Activated CD8-positive, alpha-beta memory T cell treated with anti-CD3 and anti-CD28 coated beads for 24 hours (primary cell): ENCODE measurements around the gene SLC18A2.
"Not testable (repeated sequence)": the region's sequence is repeated elsewhere in the genome, so short reads cannot be mapped to it uniquely, and the experiment has no call there.

Source experiments
- DNase-seq: peaks from one replicate; pipeline ENCODE4 v3.0.0-alpha.2; 2020

The SLC18A2 gene

DNA sequence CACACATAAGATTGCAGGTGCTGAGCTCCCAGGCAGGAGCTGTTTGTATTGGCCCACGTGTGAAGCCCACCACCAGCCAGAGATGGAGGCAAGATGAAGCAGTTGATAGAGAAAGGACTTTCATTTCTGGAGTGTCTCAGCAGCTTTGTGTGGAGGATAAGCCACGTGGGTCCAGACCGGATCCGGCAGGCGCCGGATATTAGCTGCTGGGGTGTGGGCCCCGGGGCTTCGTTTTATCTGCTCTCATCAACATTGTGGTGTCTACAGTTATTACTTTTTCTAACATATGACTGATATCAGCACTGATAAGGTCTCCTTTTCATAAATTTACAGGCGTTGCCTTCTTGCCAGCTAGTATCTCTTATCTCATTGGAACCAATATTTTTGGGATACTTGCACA is 25.5 kb downstream of the SLC18A2 start:
- DNase-seq, result no peak

- no peak for DNase-seq
These were observed 25.9 kb downstream of the SLC18A2 start for GRCh38 chr10:117266812-117267211.

DNA sequence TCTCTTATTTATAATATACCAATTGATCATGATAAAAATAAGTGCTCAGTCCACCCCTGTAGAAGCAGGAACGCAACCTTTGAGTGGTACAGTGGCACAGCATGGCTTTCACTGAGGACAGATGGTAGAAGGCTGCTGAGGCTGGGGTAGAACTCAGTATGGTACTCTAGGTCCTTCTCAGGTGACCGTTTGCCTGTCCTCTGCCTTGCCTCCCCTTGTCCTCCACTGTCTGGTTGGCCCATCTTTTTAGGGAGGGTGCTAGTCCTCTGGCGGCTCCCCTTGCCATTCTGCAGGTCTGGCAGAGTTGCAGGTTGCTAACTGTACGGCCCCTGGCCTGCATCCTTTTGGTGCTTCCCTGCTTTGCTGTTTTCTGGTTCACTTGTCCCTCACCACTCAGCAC is 27.3 kb downstream of the SLC18A2 start:
- no peak for DNase-seq

- no peak for DNase-seq
These were observed 28.0 kb downstream of the SLC18A2 start for GRCh38 chr10:117268907-117269306.

GRCh38 chr10:117271427-117271826 is 30.5 kb downstream of the SLC18A2 start:
- no peak for DNase-seq

DNA sequence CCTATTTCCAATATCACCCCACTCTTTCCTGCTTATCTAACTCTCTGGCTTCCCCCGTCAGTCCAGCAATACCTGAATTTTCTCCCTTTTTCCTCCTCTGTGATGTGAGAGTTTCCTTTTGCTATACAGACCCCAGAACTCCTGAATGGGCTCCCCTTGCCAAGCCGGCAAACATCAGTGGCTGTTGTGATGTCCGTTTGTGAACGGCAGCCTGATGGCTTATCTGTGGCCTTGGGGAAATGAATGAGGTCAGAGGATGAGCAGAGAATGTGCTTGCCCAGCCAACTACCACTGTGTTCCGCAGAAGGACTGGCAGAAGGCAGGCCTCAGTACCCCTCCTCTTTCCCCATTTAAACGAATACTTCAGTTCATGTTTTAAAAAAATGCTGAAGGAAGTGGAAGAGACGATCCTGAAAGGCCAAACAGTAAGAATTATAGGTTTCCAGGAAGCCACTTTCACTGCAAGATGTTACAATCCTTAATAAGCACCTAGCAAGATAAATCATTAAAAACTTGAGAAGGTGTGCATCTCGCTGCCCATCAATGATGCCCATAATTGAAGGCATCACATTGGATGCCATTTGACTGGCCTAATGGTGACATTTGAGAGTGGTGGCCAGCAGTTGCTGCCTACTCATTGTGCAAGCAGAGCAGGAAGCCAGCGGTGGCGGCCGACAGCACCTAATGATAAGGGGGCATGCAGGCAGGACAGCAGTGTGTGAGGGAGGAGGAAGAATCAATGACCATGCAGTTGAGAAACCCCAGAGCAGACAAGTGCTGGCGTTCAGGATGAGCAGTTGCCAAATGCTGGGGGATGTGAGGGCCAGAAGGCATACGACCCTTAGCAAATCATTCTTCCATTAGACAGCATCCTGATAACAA is 31.5 kb downstream of the SLC18A2 start:
- DNase-seq, result no peak

DNA sequence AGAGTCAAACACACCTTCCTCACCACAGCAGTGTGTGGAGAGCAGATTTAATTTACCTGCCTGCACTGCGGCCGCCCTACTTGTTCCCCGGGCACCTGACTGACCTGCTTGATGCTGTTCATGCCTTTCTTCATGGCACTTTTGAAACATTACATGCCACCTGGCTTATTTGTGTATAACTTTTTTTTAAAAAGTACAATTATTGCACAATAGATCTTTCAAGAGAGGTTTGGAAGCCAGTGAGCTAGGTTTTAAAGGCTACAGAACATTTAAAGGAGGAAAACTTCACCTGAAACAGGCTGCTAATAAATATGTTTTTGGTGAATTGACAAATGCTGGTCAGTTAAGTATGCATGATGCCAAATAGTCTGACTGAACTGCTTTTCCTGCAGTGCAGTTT is 33.1 kb downstream of the SLC18A2 start:
- DNase-seq, result no peak

- DNase-seq, result no peak
These were observed 33.6 kb downstream of the SLC18A2 start for GRCh38 chr10:117274509-117274908.

GRCh38 chr10:117275121-117275520 is 34.2 kb downstream of the SLC18A2 start:
- no peak for DNase-seq

DNA sequence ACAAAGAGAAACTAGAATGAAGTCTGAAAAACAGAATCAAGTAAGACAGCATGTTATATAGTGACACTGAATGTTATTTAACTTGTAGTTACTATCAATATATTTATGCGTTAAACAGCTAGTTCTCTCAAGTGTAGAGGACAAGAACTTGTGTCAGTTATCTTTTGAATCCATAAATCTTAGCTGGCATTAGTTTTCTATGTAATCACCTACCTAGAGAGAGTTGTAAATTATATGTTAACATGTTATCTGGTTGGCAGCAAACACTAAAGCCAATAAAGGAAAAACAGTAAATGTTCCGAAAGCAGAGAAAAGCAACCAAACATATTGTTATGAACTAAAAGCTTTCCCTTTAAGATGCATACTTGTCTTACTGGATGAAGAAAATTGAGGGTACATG is 36.8 kb downstream of the SLC18A2 start:
- no peak for DNase-seq

DNA sequence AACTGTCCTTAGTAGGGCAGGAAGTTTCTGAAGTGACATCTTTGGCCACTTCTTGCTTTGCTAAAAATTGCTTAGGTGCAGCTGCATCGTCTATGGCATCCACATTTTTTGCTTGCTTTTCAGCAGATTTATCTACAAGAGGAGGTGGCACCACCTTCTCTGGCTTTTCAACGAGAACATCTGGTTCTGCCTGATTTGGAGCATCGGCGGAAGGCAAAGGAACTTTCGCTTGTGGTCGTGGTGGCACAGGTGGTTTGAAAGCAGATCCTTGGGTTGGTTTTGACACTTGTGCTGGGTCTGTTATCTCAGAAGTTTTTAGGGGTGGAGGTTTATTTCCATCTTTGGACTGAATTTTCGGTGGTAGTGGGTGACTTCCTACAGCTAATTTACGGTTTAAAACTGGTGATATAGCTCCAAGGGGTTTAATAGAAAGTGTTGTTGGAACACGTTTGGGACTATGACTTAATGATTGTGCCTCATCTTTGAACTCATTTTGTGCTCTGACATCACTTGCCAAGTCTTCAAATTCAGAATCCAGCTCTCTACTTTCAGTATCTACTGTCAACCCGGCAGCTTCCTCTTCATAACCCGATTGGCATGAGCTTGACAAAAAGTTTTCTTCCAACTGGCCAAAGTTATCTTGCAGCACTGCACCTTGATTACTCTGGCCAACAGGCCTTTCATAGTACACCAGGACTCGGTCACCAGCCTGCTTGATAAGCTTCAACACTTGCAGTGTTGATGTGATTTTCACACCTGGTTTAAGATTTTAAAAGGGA is 44.0 kb downstream of the SLC18A2 start:
- DNase-seq, result no peak

- DNase-seq, result not testable (repeated sequence)
These were observed 50.0 kb downstream of the SLC18A2 start for GRCh38 chr10:117290872-117291271.

DNA sequence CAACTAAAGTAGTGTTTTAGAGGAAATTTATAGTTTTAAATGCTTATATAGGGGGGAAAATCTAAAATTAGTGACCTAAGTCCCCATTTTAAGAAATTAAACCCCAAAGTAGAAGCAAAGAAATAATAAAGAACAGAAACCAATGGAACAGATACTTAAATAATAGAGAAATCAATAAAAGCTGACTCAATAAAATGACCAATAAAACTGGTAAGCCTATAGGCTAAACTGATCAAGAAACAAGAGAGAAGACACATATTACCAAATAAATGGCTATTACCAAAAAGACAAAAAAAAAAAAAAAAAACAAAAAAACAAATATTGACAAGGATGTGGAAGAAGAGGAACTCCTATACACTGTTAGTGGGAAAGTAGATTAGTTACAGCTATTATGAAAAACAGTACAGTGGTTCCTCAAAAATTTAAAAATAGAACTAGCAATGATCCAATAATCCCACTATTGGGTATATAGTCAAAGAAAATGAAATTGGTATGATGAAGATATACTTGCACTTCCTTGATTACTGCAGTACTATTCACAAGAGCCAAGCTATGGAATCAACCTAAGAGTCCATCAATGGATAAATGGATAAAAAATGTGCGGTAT is 53.2 kb downstream of the SLC18A2 start:
- no peak for DNase-seq

- DNase-seq, result no peak
These were observed 53.8 kb downstream of the SLC18A2 start for GRCh38 chr10:117294735-117295134.

DNA sequence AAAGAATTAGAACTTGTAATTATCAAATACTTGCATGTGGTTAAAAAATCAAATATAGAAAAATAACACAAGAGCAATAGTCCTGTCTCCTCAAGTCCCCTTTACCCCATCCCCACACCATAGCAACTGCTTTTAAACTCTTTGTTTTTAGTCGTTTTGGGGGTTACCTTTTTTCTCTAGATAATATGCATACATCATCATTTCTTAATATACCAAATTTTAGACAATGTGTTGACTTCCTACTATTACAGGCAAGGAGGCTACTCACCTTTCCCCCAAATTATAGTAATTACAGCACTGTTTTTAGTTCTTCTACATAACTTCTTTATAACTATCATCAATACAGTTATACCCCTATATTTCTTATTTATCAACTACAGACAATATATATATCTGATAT is 57.3 kb downstream of the SLC18A2 start:
- DNase-seq, result no peak

DNA sequence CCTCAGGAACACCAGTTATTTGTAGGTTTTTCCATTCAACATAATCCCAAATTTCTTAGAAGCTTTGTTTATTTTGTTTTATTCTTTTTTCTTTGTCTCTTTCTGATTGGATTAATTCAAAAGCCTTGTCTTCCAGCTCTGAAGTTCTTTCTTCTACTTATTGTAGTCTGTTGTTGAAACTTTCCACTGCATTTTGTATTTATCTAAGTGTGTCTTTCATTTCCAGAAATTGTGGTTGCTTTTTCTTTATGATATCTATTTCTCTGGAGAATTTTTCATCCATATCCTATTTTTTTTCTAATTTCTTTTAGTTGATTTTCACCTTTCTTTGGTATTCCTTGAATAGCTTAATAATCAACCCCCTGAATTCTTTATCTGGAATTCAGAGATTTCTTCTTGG is 58.5 kb downstream of the SLC18A2 start:
- DNase-seq, result no peak

GRCh38 chr10:117300671-117301070 is 59.8 kb downstream of the SLC18A2 start:
- DNase-seq, result no peak

GRCh38 chr10:117303451-117303850 is 62.5 kb downstream of the SLC18A2 start:
- not testable (repeated sequence) for DNase-seq

DNA sequence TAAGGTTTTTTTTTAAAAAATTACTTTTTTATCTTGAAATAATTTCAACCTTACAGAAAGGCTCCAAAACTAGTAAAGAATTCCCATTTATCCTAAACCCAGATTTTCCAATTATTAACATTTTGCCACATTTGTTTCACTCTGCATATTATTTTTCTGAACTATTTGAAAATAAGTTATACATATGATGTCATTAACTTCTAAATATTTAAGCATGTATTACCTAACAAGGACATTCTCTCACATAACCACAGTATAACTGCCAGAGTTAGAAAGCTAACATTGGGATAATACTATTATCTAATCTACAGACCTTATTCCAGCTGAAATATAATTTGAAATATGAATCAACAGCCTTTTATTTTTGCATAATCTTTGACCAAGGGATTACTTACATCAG is 65.8 kb downstream of the SLC18A2 start:
- no peak for DNase-seq

- DNase-seq, result no peak
These were observed 70.3 kb downstream of the SLC18A2 start for GRCh38 chr10:117311261-117311660.

GRCh38 chr10:117312430-117312829 is 71.5 kb downstream of the SLC18A2 start:
- no peak for DNase-seq

- DNase-seq, result no peak
These were observed 72.7 kb downstream of the SLC18A2 start for GRCh38 chr10:117313641-117314040.

- no peak for DNase-seq
These were observed 75.8 kb downstream of the SLC18A2 start for GRCh38 chr10:117316701-117317100.

DNA sequence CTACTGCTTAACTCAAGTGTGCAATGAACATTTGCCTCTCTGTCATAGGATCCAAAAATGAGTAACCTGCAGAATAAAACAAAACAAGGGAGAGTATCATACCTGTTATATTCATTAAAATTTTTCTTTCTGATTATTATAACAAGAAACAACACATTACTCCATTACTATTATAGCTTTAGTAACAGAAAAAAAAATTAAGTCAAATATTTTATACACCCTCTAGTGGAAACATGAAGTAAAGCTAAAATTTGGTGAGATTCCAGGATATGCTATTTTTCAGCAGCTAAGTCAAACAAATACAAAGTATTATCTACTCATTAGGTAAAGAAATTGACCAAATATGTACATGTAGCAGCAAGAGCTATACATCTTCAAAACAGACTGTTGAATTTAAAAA is 78.0 kb downstream of the SLC18A2 start:
- no peak for DNase-seq
